SK-N-SH treated with all-trans-retinoic acid at 6 μM for 48 hours (cell line): Measurements from ENCODE around the gene HNRNPH2.
A peak's percentile ranks its signal among the peaks of the same experiment; 100 is the strongest.

ENCODE experiments used
- ATAC-seq: fragments of 200-7000 bp; cut with Tn5 transposase; 3 replicates; pipeline ENCODE4 v1.9.1; 2020; ENCODE audit warnings: mild to moderate bottlenecking, moderate library complexity
- ARNTL ChIP-seq: fragments of 450-650 bp; formaldehyde crosslinking; IDR thresholded peaks from 2 replicates; pipeline ENCODE4 v1.5.0; 2020; ENCODE audit warnings: low read depth, mild to moderate bottlenecking, moderate library complexity, borderline replicate concordance
- CREB5 ChIP-seq: fragments of 250-450 bp; sonication (Bioruptor Pico); IDR thresholded peaks from 2 replicates; pipeline ENCODE4 v1.5.1; 2020; ENCODE audit warnings: low read depth, mild to moderate bottlenecking, moderate library complexity
- CSDC2 ChIP-seq: fragments of 250-450 bp; sonication (Bioruptor Pico); IDR thresholded peaks from 2 replicates; pipeline ENCODE4 v1.5.0; 2020; ENCODE audit warnings: mild to moderate bottlenecking, moderate library complexity
- ESRRG ChIP-seq: fragments of 250-450 bp; sonication (Bioruptor Pico); IDR thresholded peaks from 2 replicates; pipeline ENCODE4 v1.6.1; 2021; ENCODE audit warnings: mild to moderate bottlenecking
- GLIS3 ChIP-seq: fragments of 250-450 bp; sonication (Bioruptor Pico); IDR thresholded peaks from 2 replicates; pipeline ENCODE4 v1.5.0; 2020; ENCODE audit warnings: mild to moderate bottlenecking, moderate library complexity
- ISL1 ChIP-seq: fragments of 250-450 bp; sonication (Bioruptor Pico); IDR thresholded peaks from 2 replicates; pipeline ENCODE4 v2.1.2; 2022; ENCODE audit warnings: mild to moderate bottlenecking, moderate library complexity
- OSR1 ChIP-seq: fragments of 250-450 bp; sonication (Bioruptor Pico); IDR thresholded peaks from 2 replicates; pipeline ENCODE4 v1.8.0; 2022; ENCODE audit warnings: moderate library complexity, mild to moderate bottlenecking, inconsistent platforms
- RARB ChIP-seq: fragments of 250-450 bp; sonication (Bioruptor Pico); IDR thresholded peaks from 2 replicates; pipeline ENCODE4 v1.8.0; 2021; ENCODE audit warnings: mild to moderate bottlenecking, moderate library complexity
- SNAI2 ChIP-seq: fragments of 250-450 bp; sonication (Bioruptor Pico); IDR thresholded peaks from 2 replicates; pipeline ENCODE4 v1.5.0; 2020; ENCODE audit warnings: mild to moderate bottlenecking, moderate library complexity
- TCF4 ChIP-seq: fragments of 250-450 bp; sonication (Bioruptor Pico); IDR thresholded peaks from 2 replicates; pipeline ENCODE4 v1.8.0; 2021; ENCODE audit warnings: mild to moderate bottlenecking, moderate library complexity, borderline replicate concordance
- TOX ChIP-seq: fragments of 250-450 bp; sonication (Bioruptor Pico); IDR thresholded peaks from 2 replicates; pipeline ENCODE4 v1.8.0; 2021; ENCODE audit warnings: mild to moderate bottlenecking, moderate library complexity, borderline replicate concordance
- TSHZ2 ChIP-seq: fragments of 250-450 bp; sonication (Bioruptor Pico); IDR thresholded peaks from 2 replicates; pipeline ENCODE4 v1.5.0; 2020; ENCODE audit warnings: mild to moderate bottlenecking, moderate library complexity
- ZC3H10 ChIP-seq: fragments of 250-450 bp; sonication (Bioruptor Pico); IDR thresholded peaks from 2 replicates; pipeline ENCODE4 v1.5.1; 2021; ENCODE audit warnings: mild to moderate bottlenecking, moderate library complexity
- ZFP3 ChIP-seq: fragments of 250-450 bp; sonication (Bioruptor Pico); IDR thresholded peaks from 2 replicates; pipeline ENCODE4 v1.5.0; 2020; ENCODE audit warnings: mild to moderate bottlenecking, moderate library complexity
- ZFP30 ChIP-seq: fragments of 450-650 bp; formaldehyde crosslinking; IDR thresholded peaks from 2 replicates; pipeline ENCODE4 v1.5.0; 2022; ENCODE audit warnings: mild to moderate bottlenecking, moderate library complexity
- ZNF565 ChIP-seq: fragments of 450-650 bp; formaldehyde crosslinking; conservative IDR thresholded peaks from 2 replicates; pipeline ENCODE4 v1.5.0; 2020; ENCODE audit warnings: low read depth, mild to moderate bottlenecking, moderate library complexity
- ZNF70 ChIP-seq: fragments of 450-650 bp; formaldehyde crosslinking; IDR thresholded peaks from 2 replicates; pipeline ENCODE4 v1.5.0; 2020; ENCODE audit warnings: mild to moderate bottlenecking, moderate library complexity
- ZNF8 ChIP-seq: fragments of 450-650 bp; formaldehyde crosslinking; IDR thresholded peaks from 2 replicates; pipeline ENCODE4 v1.5.0; 2020; ENCODE audit warnings: mild to moderate bottlenecking, moderate library complexity
- TF ChIP-seq, protein P1 (sequence below): fragments of 250-450 bp; sonication (Bioruptor Pico); IDR thresholded peaks from 2 replicates; pipeline ENCODE4 v1.5.1; 2021; ENCODE audit warnings: mild to moderate bottlenecking, moderate library complexity

The HNRNPH2 gene

DNA sequence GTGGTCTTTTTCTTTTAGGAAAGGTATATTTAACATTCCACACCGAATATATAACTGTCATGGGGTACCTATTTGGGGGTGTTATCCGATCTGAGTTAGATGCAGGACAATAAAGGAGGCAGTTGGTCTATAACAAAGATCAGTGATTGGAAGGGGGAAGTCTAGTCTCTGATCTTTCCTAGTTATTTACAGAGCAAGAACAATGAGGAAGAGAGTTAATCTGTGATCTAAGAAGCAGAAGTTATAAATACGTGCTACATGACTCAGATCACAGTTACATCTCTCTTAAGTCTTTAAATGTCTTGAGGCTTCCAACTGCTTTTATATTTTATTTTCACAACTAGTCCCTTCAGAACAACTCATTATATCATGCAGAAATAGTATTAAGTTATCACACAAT is 44.0 kb downstream of the HNRNPH2 start:
- TF ChIP-seq ESRRG (no peak), ZNF8 (no peak), TCF4 (CRISPR knock-in tag) (no peak), TOX (no peak), ZFP3 (CRISPR knock-in tag) (no peak), ARNTL (CRISPR knock-in tag) (no peak), OSR1 (CRISPR knock-in tag) (no peak), ZFP30 (CRISPR knock-in tag) (no peak), ISL1 (CRISPR knock-in tag) (no peak), RARB (no peak), ZC3H10 (CRISPR knock-in tag) (no peak), SNAI2 (CRISPR knock-in tag) (no peak), TSHZ2 (no peak), CSDC2 (CRISPR knock-in tag) (no peak)
- TF ChIP-seq, protein P1, sequence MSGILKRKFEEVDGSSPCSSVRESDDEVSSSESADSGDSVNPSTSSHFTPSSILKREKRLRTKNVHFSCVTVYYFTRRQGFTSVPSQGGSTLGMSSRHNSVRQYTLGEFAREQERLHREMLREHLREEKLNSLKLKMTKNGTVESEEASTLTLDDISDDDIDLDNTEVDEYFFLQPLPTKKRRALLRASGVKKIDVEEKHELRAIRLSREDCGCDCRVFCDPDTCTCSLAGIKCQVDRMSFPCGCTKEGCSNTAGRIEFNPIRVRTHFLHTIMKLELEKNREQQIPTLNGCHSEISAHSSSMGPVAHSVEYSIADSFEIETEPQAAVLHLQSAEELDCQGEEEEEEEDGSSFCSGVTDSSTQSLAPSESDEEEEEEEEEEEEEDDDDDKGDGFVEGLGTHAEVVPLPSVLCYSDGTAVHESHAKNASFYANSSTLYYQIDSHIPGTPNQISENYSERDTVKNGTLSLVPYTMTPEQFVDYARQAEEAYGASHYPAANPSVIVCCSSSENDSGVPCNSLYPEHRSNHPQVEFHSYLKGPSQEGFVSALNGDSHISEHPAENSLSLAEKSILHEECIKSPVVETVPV (CRISPR knock-in tag) = no peak
- ATAC-seq = no peak

GRCh38 chrX:101460669-101461068 is 52.6 kb downstream of the HNRNPH2 start:
- ATAC-seq = peak; percentile 49; the same call in 1 of the 3 replicates
- TF ChIP-seq ZNF565 (CRISPR knock-in tag) (no peak), GLIS3 (CRISPR knock-in tag) (no peak)

- TF ChIP-seq ZNF8 = no peak
- no peak for TF ChIP-seq ZC3H10 (CRISPR knock-in tag)
- TF ChIP-seq, protein P1 (CRISPR knock-in tag) = no peak
- TF ChIP-seq ARNTL (CRISPR knock-in tag) = no peak
- no peak for TF ChIP-seq ZFP30 (CRISPR knock-in tag)
- no peak for TF ChIP-seq ISL1 (CRISPR knock-in tag)
- no peak for TF ChIP-seq ZNF70
- TF ChIP-seq CREB5 (CRISPR knock-in tag) = no peak
- TF ChIP-seq TOX = no peak
- TF ChIP-seq, all 23 proteins: peak for 0
- ATAC-seq = peak; percentile 90
Measured at GRCh38 chrX:101462892-101463291, 54.9 kb downstream of the HNRNPH2 start.
